Measurements from ENCODE around the gene SWI5.

SWI5 gene

GRCh38 chr9:128252317-128253139, 23.5 kb upstream of the SWI5 start:
- DNase-seq (ENCODE audit: low spot score), result no peak

- DNase-seq (ENCODE audit: low spot score), result no peak
Observed at GRCh38 chr9:128253140-128253990, 22.7 kb upstream of the SWI5 start.

GRCh38 chr9:128253991-128254346, 22.1 kb upstream of the SWI5 start:
- DNase-seq (ENCODE audit: low spot score), result no peak

- no peak for DNase-seq (ENCODE audit: low spot score)
Observed at GRCh38 chr9:128254362-128254761, 21.7 kb upstream of the SWI5 start.

GRCh38 chr9:128254855-128255759, 21.0 kb upstream of the SWI5 start:
- DNase-seq (ENCODE audit: low spot score), result peak; percentile 96

GRCh38 chr9:128257086-128257825, 18.8 kb upstream of the SWI5 start:
- no peak for DNase-seq (ENCODE audit: low spot score)

- DNase-seq (ENCODE audit: low spot score), result no peak
Observed at GRCh38 chr9:128257907-128258306, 18.2 kb upstream of the SWI5 start.

- DNase-seq (ENCODE audit: low spot score), result no peak
Observed at GRCh38 chr9:128258326-128258725, 17.8 kb upstream of the SWI5 start.

- no peak for DNase-seq (ENCODE audit: low spot score)
Observed at GRCh38 chr9:128259156-128259555, 16.9 kb upstream of the SWI5 start.

- no peak for DNase-seq (ENCODE audit: low spot score)
Observed at GRCh38 chr9:128260340-128260739, 15.7 kb upstream of the SWI5 start.

- no peak for DNase-seq (ENCODE audit: low spot score)
Observed at GRCh38 chr9:128262687-128263086, 13.4 kb upstream of the SWI5 start.

GRCh38 chr9:128265348-128265847, 10.7 kb upstream of the SWI5 start:
- no peak for DNase-seq (ENCODE audit: low spot score)

GRCh38 chr9:128266868-128267590, 9.0 kb upstream of the SWI5 start:
- DNase-seq (ENCODE audit: low spot score), result no peak

GRCh38 chr9:128271112-128271511, 5.0 kb upstream of the SWI5 start:
- no peak for DNase-seq (ENCODE audit: low spot score)

GRCh38 chr9:128271512-128271911, 4.6 kb upstream of the SWI5 start:
- no peak for DNase-seq (ENCODE audit: low spot score)

- DNase-seq (ENCODE audit: low spot score), result no peak
Observed at GRCh38 chr9:128274245-128274644, 1.8 kb upstream of the SWI5 start.

- peak; percentile 66 for DNase-seq (ENCODE audit: low spot score)
Observed at GRCh38 chr9:128275198-128276007, 673 bp upstream of the SWI5 start, which contains the start of gene GOLGA2. TSS of gene GOLGA2 (minus strand) at chr9:128276007. CDS start at chr9:128275976, 31 bp downstream.

GRCh38 chr9:128276574-128277270, 646 bp downstream of the SWI5 start:
- DNase-seq (ENCODE audit: low spot score), result peak; percentile 42
